A549 (cell line): ENCODE data around the gene NME2. TPM values are rescaled to one million over a fixed set of nuclear protein-coding genes. Genes with fewer than 3 reads are reported as not detected.
A peak's percentile ranks its signal among the peaks of the same experiment; 100 is the strongest.
"Not testable (repeated sequence)": the region's sequence is repeated elsewhere in the genome, so short reads cannot be mapped to it uniquely, and the experiment has no call there.

Source experiments
- ATAC-seq, 2 experiments: fragments of 200-7000 bp in 1 of 2; fragments of >200 bp in 1 of 2; cut with Nextera tagmentation in 1 of 2; cut with Tn5 transposase in 1 of 2; 3 replicates each; pipeline versions ENCODE4 v1.8.0 to v1.9.1; 2018 to 2020; ENCODE audit warnings: mild to moderate bottlenecking in 1 of 2, moderate library complexity in 1 of 2
- CTCF ChIA-PET: fragments of 300-600 bp; sonication (Branson Sonifier 250); formaldehyde crosslinking; extraction: SDS; loops from one replicate; lab custom pipeline; 2021; ENCODE audit warnings: antibody characterized with exemption, inconsistent platforms; lab: Yijun Ruan, JAX
- POLR2A ChIA-PET: fragments of 350-600 bp; formaldehyde crosslinking; extraction: SDS; loops from one replicate; lab custom pipeline; 2021; ENCODE audit warnings: antibody characterized with exemption, inconsistent platforms; lab: Yijun Ruan, JAX
- DNase-seq, 2 experiments: peaks; one replicate each; pipeline versions ENCODE4 v3.0.0 to v3.0.0-alpha.2; 2011 to 2016; ENCODE audit warnings: low read depth in 1 of 2, low spot score in 1 of 2
- FAIRE-seq: peaks from 2 replicates; lab custom pipeline; 2011; peaks lifted over from hg19 to GRCh38; lab: Jason Lieb, UNC
- H3K27ac ChIP-seq, 2 experiments: fragments of >200 bp; sonication (Bioruptor Twin); formaldehyde crosslinking; 3 replicates each; pipeline ENCODE4 v1.5.1; 2016 to 2017
- H3K4me1 ChIP-seq: fragments of >200 bp; sonication (Bioruptor Twin); formaldehyde crosslinking; 3 replicates; pipeline ENCODE4 v1.6.1; 2016
- H3K4me2 ChIP-seq: fragments of >200 bp; sonication (Bioruptor Twin); formaldehyde crosslinking; 3 replicates; pipeline ENCODE4 v1.6.1; 2016
- H3K4me3 ChIP-seq: fragments of >200 bp; sonication (Bioruptor Twin); formaldehyde crosslinking; 3 replicates; pipeline ENCODE4 v1.5.1; 2016
- H3K9me3 ChIP-seq: fragments of >200 bp; sonication (Bioruptor Twin); formaldehyde crosslinking; 3 replicates; pipeline ENCODE4 v1.6.1; 2016
- BCL3 ChIP-seq: fragments of >200 bp; sonication (Bioruptor Twin); formaldehyde crosslinking; IDR thresholded peaks from 3 replicates; pipeline ENCODE4 v1.6.1; 2016
- E2F6 ChIP-seq: IDR thresholded peaks from 2 replicates; pipeline ENCODE4 v1.6.1; 2012; ENCODE audit warnings: low read depth, borderline replicate concordance
- ELK1 ChIP-seq: fragments of 150-350 bp; IDR thresholded peaks from 2 replicates; pipeline ENCODE4 v1.6.1; 2014; ENCODE audit warnings: low read depth, mild to moderate bottlenecking, low read length
- ESRRA ChIP-seq: fragments of 150-350 bp; IDR thresholded peaks from 2 replicates; pipeline ENCODE4 v1.6.1; 2014; ENCODE audit warnings: mild to moderate bottlenecking, low read length, borderline replicate concordance
- HEYL ChIP-seq: fragments of 250-450 bp; sonication (Bioruptor Pico); IDR thresholded peaks from 2 replicates; pipeline ENCODE4 v1.8.0; 2021; ENCODE audit warnings: mild to moderate bottlenecking, moderate library complexity
- KDM5A ChIP-seq: fragments of 200-600 bp; sonication (generic); IDR thresholded peaks from 2 replicates; pipeline ENCODE4 v1.6.1; 2016; ENCODE audit warnings: antibody characterized with exemption, mild to moderate bottlenecking
- NFE2L2 ChIP-seq: fragments of 150-350 bp; conservative IDR thresholded peaks from 2 replicates; pipeline ENCODE4 v1.6.1; 2014; ENCODE audit warnings: low read length
- NR3C1 ChIP-seq: fragments of >200 bp; sonication (Bioruptor Twin); formaldehyde crosslinking; IDR thresholded peaks from 3 replicates; pipeline ENCODE4 v1.6.1; 2017
- POLR2A ChIP-seq: IDR thresholded peaks from 2 replicates; pipeline ENCODE4 v1.6.1; 2012; ENCODE audit warnings: mild to moderate bottlenecking, low read length
- RAD21 ChIP-seq, 2 experiments: fragments of >200 bp in 1 of 2; sonication (Bioruptor Twin) in 1 of 2; formaldehyde crosslinking in 1 of 2; IDR thresholded peaks in 1 of 2; conservative IDR thresholded peaks in 1 of 2; 2 replicates in 1 of 2; 3 replicates in 1 of 2; pipeline ENCODE4 v1.6.1; 2012 to 2018; ENCODE audit warnings: inconsistent platforms in 1 of 2
- RCOR1 ChIP-seq: fragments of 150-350 bp; IDR thresholded peaks from 2 replicates; pipeline ENCODE4 v1.6.1; 2014; ENCODE audit warnings: antibody characterized with exemption, low read length, low read depth
- REST ChIP-seq: fragments of 200-600 bp; sonication (generic); IDR thresholded peaks from 2 replicates; pipeline ENCODE4 v1.6.1; 2016; ENCODE audit warnings: antibody characterized with exemption, mild to moderate bottlenecking, moderate library complexity
- RFX5 ChIP-seq: fragments of 450-650 bp; IDR thresholded peaks from 2 replicates; pipeline ENCODE4 v1.7.1; 2014; ENCODE audit warnings: antibody characterized with exemption, mild to moderate bottlenecking, moderate library complexity
- RNF2 ChIP-seq: fragments of 200-600 bp; sonication (generic); IDR thresholded peaks from 2 replicates; pipeline ENCODE4 v1.6.1; 2016; ENCODE audit warnings: low read depth, mild to moderate bottlenecking, antibody characterized with exemption, moderate library complexity, borderline replicate concordance
- TFCP2L1 ChIP-seq: fragments of 250-450 bp; sonication (Bioruptor Pico); IDR thresholded peaks from 2 replicates; pipeline ENCODE4 v1.5.0; 2021; ENCODE audit warnings: mild to moderate bottlenecking
- USF2 ChIP-seq: fragments of 450-650 bp; IDR thresholded peaks from 2 replicates; pipeline ENCODE4 v1.6.1; 2014; ENCODE audit warnings: antibody characterized with exemption
- ZFP36 ChIP-seq: fragments of 450-650 bp; IDR thresholded peaks from 2 replicates; pipeline ENCODE4 v1.6.1; 2014; ENCODE audit warnings: borderline replicate concordance; ENCODE audit not compliant: partially characterized antibody
- ZSCAN20 ChIP-seq: fragments of 250-450 bp; sonication (Bioruptor Pico); IDR thresholded peaks from 2 replicates; pipeline ENCODE4 v1.8.0; 2022; ENCODE audit warnings: mild to moderate bottlenecking, moderate library complexity
- WGBS: methylation state at CpG from one replicate; pipeline ENCODE4 v1.1.6; 2017; ENCODE audit errors: missing lambda C conversion rate; 5-methylcytosine and 5-hydroxymethylcytosine counted together
- polyA plus RNA-seq, 4 experiments: library from polyadenylated mRNA; depleted of rRNA in 3 of 4; stranded (reverse); fragments of >200 nt; fragmentation: RNase III in 1 of 4; extraction: RNeasy Plus Mini Kit Qiagen cat#74134 plus additional on column Dnase treatment in 1 of 4; gene quantifications; 2 replicates in 3 of 4; 3 replicates in 1 of 4; pipeline ENCODE4 v1.2.3, GENCODE V29; 2011 to 2017

NME2 gene
- polyA plus RNA-seq, 2 of the 4 experiments (the other 2 are of a cell fraction), result 1,425 to 1,862 TPM

GRCh38 chr17:51170736-51171135 lies 4.5 kb downstream of the NME2 start:
- ATAC-seq (no peak), FAIRE-seq (no peak), DNase-seq (no peak)
- H3K4me2 ChIP-seq, result no peak overlapping the region
- no peak for TF ChIP-seq RCOR1
- no peak for TF ChIP-seq ESRRA
- no peak for TF ChIP-seq NR3C1
- TF ChIP-seq TFCP2L1 (CRISPR knock-in tag), result no peak
- no peak for TF ChIP-seq RFX5
- no peak for TF ChIP-seq BCL3
- no peak for TF ChIP-seq USF2
- no peak for TF ChIP-seq E2F6
- no peak for TF ChIP-seq RAD21 (conservative IDR thresholded peaks at IDR 0.05 in 1 of 2, IDR thresholded peaks at IDR 0.05 in 1 of 2)
- peaks cover 15% of the 10 kb centered on the region for H3K4me1 ChIP-seq
- POLR2A ChIA-PET, result interaction anchor here (0.6 kb wide), 1 partner anchor 54 kb away, joined by 3 read pairs; no protein-coding TSS in a partner anchor
- no peak overlapping the region for H3K27ac ChIP-seq
- H3K4me3 ChIP-seq, result no peak overlapping the region
- 86% methylated on average over 2 of the region's 2 CpGs for WGBS
- no peaks in the 10 kb centered on the region for H3K9me3 ChIP-seq
- CTCF ChIA-PET, result interaction anchor here (0.8 to 1.7 kb wide), 6 partner anchors 9 to 329 kb away, joined by 3 to 5 read pairs (median 3); no protein-coding TSS in a partner anchor

GRCh38 chr17:51172030-51172429 lies 5.8 kb downstream of the NME2 start:
- peaks cover 15% of the 10 kb centered on the region for H3K4me1 ChIP-seq
- DNase-seq, H3K4me3 ChIP-seq, H3K27ac ChIP-seq, H3K9me3 ChIP-seq, ATAC-seq, CTCF ChIA-PET, H3K4me2 ChIP-seq, FAIRE-seq: not testable (repeated sequence)
- POLR2A ChIA-PET, result interaction anchor here (0.6 kb wide), 1 partner anchor 28 kb away, joined by 3 read pairs; no protein-coding TSS in a partner anchor
- WGBS, result 94% methylated on average over 9 of the region's 9 CpGs
- TF ChIP-seq REST, result 0 out of 2 replicates have a peak, but pooled peaks have one; percentile 5

GRCh38 chr17:51180486-51180885 lies 14.3 kb downstream of the NME2 start:
- Histone ChIP-seq H3K27ac (no peak overlapping the region), H3K4me1 (no peaks in the 10 kb centered on the region), H3K9me3 (no peaks in the 10 kb centered on the region), H3K4me2 (no peak overlapping the region), H3K4me3 (no peak overlapping the region)
- CTCF ChIA-PET, result interaction anchor here (0.9 to 1.6 kb wide), 2 partner anchors 9 to 15 kb away, joined by 3 to 4 read pairs; partner anchors contain the start of gene NME2
- WGBS, result 86% methylated on average over 5 of the region's 5 CpGs
- DNase-seq (no peak), FAIRE-seq (peak; percentile 39)
- POLR2A ChIA-PET, result interaction anchor here (0.7 kb wide), 1 partner anchor 81 kb away, joined by 8 read pairs; no protein-coding TSS in a partner anchor
- TF ChIP-seq RNF2 (no peak), KDM5A (no peak), ELK1 (no peak), HEYL (no peak), BCL3 (no peak), ZFP36 (no peak), POLR2A (no peak), TFCP2L1 (CRISPR knock-in tag) (no peak), ZSCAN20 (CRISPR knock-in tag) (no peak), NFE2L2 (no peak)
- TF ChIP-seq, all 56 proteins: peak for 0
- ATAC-seq, result peak in 1 of 2 experiments; percentile 32; a peak in 1 of 6 replicates
